Uterus (tissue), 4 donors: ENCODE measurements around the gene BACH2. TPM values are rescaled to one million over a fixed set of nuclear protein-coding genes. Genes with fewer than 3 reads are reported as not detected.
"Not testable (repeated sequence)": the region's sequence is repeated elsewhere in the genome, so short reads cannot be mapped to it uniquely, and the experiment has no call there.

Experiments used
- DNase-seq, 2 donors: peaks; one replicate each; pipeline ENCODE4 v3.0.0-alpha.2; 2019 to 2020
- H3K27ac ChIP-seq, 2 donors: fragments of 200-600 bp; sonication (generic); 1 replicate in 1 of 2; 2 replicates in 1 of 2; pipeline ENCODE4 v1.5.1; 2016 to 2018
- H3K27me3 ChIP-seq, 2 donors: fragments of 200-600 bp; sonication (generic); one replicate each; pipeline ENCODE4 v1.5.1; 2018 to 2019; ENCODE audit warnings: control low read depth in 1 of 2
- H3K36me3 ChIP-seq, 2 donors: fragments of 200-600 bp; sonication (generic); one replicate each; pipeline ENCODE4 v1.5.1; 2019; ENCODE audit warnings: control low read depth in 1 of 2
- H3K4me1 ChIP-seq, 2 donors: fragments of 200-600 bp; sonication (generic); one replicate each; pipeline ENCODE4 v1.5.1; 2018 to 2019; ENCODE audit warnings: control low read depth in 1 of 2
- H3K4me3 ChIP-seq, 2 donors: fragments of 200-600 bp; sonication (generic); 1 replicate in 1 of 2; 2 replicates in 1 of 2; pipeline ENCODE4 v1.5.1; 2018 to 2019; ENCODE audit warnings: mild to moderate bottlenecking in 1 of 2
- H3K9me3 ChIP-seq, 2 donors: fragments of 200-600 bp; sonication (generic); one replicate each; pipeline ENCODE4 v1.5.1; 2019; ENCODE audit warnings: control low read depth in 1 of 2
- CTCF ChIP-seq, 4 experiments: fragments of 200-600 bp in 2 of 4; fragments of 450-650 bp in 2 of 4; sonication (generic) in 2 of 4; IDR thresholded peaks; one replicate each; pipeline ENCODE4 v1.5.1; 2016 to 2019; ENCODE audit warnings: antibody characterized with exemption in 4 of 4, mild to moderate bottlenecking in 2 of 4, moderate library complexity in 1 of 4
- POLR2A ChIP-seq, 2 donors: fragments of 450-650 bp; IDR thresholded peaks; one replicate each; pipeline ENCODE4 v1.6.1; 2016; ENCODE audit warnings: antibody characterized with exemption in 2 of 2, mild to moderate bottlenecking in 1 of 2, moderate library complexity in 1 of 2
- intact Hi-C: fragments of 100-400 bp; cut with DNase I; formaldehyde crosslinking; loops from one replicate; pipeline ENCODE4 v1.15.1; 2023; ENCODE audit warnings: low total_unique reads
- total RNA-seq, 4 donors: library from RNA; depleted of rRNA in 3 of 4; stranded (reverse); fragments of >200 nt in 3 of 4; gene quantifications; one replicate each; pipeline versions ENCODE4 v1.1.0 to v1.2.4, GENCODE V29; 2014 to 2023
- donor health status: DM: yes; HTN: yes; CAD: no.

BACH2 gene
- total RNA-seq, 4 donors from 2014 or later = 1.3 to 15.0 (median 9.7) TPM

- TF ChIP-seq POLR2A (IDR thresholded peaks at IDR 0.05) (no peak), CTCF (IDR thresholded peaks at IDR 0.05) (no peak)
- no peak overlapping the region for H3K4me3 ChIP-seq
Observed at GRCh38 chr6:90212274-90212673, 84.4 kb downstream of the BACH2 start.

GRCh38 chr6:90209527-90209926, 87.1 kb downstream of the BACH2 start:
- Histone ChIP-seq H3K9me3 (no peaks in the 10 kb centered on the region), H3K27me3 (no peaks in the 10 kb centered on the region), H3K27ac (no peak overlapping the region), H3K36me3 (no peaks in the 10 kb centered on the region), H3K4me1 (no peaks in the 10 kb centered on the region), H3K4me3 (no peak overlapping the region)
- intact Hi-C loops = no loop called here
- TF ChIP-seq POLR2A (IDR thresholded peaks at IDR 0.05) (no peak), CTCF (IDR thresholded peaks at IDR 0.05) (no peak)
- DNase-seq = no peak

More at GRCh38 chr6:90212274-90212673, 84.4 kb downstream of the BACH2 start:
- no peak for DNase-seq
- Histone ChIP-seq H3K27me3 (no peaks in the 10 kb centered on the region), H3K27ac (no peak overlapping the region), H3K36me3 (no peaks in the 10 kb centered on the region), H3K4me1 (peaks cover 0 to 6% of the 10 kb centered on the region in 2 donors), H3K9me3 (no peaks in the 10 kb centered on the region)
- intact Hi-C loops = no loop called here

GRCh38 chr6:90208690-90209089, 88.0 kb downstream of the BACH2 start:
- H3K36me3 ChIP-seq, intact Hi-C loops, H3K4me3 ChIP-seq, H3K27ac ChIP-seq, H3K9me3 ChIP-seq, H3K27me3 ChIP-seq, DNase-seq, H3K4me1 ChIP-seq: not testable (repeated sequence)

GRCh38 chr6:90204327-90205056, 92.2 kb downstream of the BACH2 start:
- Histone ChIP-seq H3K4me1 (no peaks in the 10 kb centered on the region), H3K4me3 (no peak overlapping the region), H3K36me3 (no peaks in the 10 kb centered on the region), H3K9me3 (no peaks in the 10 kb centered on the region), H3K27me3 (no peaks in the 10 kb centered on the region), H3K27ac (no peak overlapping the region)
- intact Hi-C loops = no loop called here
- DNase-seq = no peak
- TF ChIP-seq CTCF (IDR thresholded peaks at IDR 0.05) = no peak
- TF ChIP-seq POLR2A (IDR thresholded peaks at IDR 0.05) = no peak

GRCh38 chr6:90203672-90204071, 93.0 kb downstream of the BACH2 start:
- no peak for DNase-seq
- Histone ChIP-seq H3K4me1 (no peaks in the 10 kb centered on the region), H3K9me3 (no peaks in the 10 kb centered on the region), H3K4me3 (no peak overlapping the region), H3K27me3 (no peaks in the 10 kb centered on the region), H3K27ac (no peak overlapping the region), H3K36me3 (no peaks in the 10 kb centered on the region)
- TF ChIP-seq POLR2A (IDR thresholded peaks at IDR 0.05) = no peak
- TF ChIP-seq CTCF (IDR thresholded peaks at IDR 0.05) = no peak
- intact Hi-C loops = no loop called here
